Endothelial cell (in vitro differentiated cells): Measurements from ENCODE around the gene IRAK2. TPM values are rescaled to one million over a fixed set of nuclear protein-coding genes. Genes with fewer than 3 reads are reported as not detected.

Experiments used
- DNase-seq: peaks from one replicate; pipeline ENCODE4 v3.0.0; 2021; ENCODE audit warnings: low spot score
- H3K27ac Mint-ChIP-seq: one replicate; pipeline ENCODE4 v1.8.0; 2021; ENCODE audit warnings: mixed read lengths, inconsistent platforms; ENCODE audit not compliant: unreplicated experiment
- H3K27me3 Mint-ChIP-seq: one replicate; pipeline ENCODE4 v1.8.0; 2021; ENCODE audit warnings: mild to moderate bottlenecking, moderate library complexity, mixed read lengths, inconsistent platforms; ENCODE audit not compliant: unreplicated experiment
- H3K36me3 Mint-ChIP-seq: one replicate; pipeline ENCODE4 v1.8.0; 2021; ENCODE audit warnings: mild to moderate bottlenecking, low read depth, mixed read lengths, inconsistent platforms; ENCODE audit not compliant: unreplicated experiment
- H3K4me1 Mint-ChIP-seq: one replicate; pipeline ENCODE4 v1.8.0; 2021; ENCODE audit warnings: mild to moderate bottlenecking, mixed read lengths, inconsistent platforms; ENCODE audit not compliant: unreplicated experiment
- H3K4me3 Mint-ChIP-seq: one replicate; pipeline ENCODE4 v1.8.0; 2021; ENCODE audit warnings: mild to moderate bottlenecking, mixed read lengths, inconsistent platforms; ENCODE audit not compliant: unreplicated experiment
- H3K9me3 Mint-ChIP-seq: one replicate; pipeline ENCODE4 v1.8.0; 2021; ENCODE audit warnings: mixed read lengths, inconsistent platforms; ENCODE audit not compliant: unreplicated experiment
- total RNA-seq: library from RNA; stranded (reverse); fragmentation: NEBNext Ultra II Directional; extraction: Animal tissue kit (Norgen Biotek cat#: 25700); gene quantifications from one replicate; pipeline ENCODE4 v1.2.1, GENCODE V29; 2021; ENCODE audit not compliant: unreplicated experiment
- TF ChIP-seq, protein P1 (sequence below): fragments of 200-600 bp; sonication (generic); IDR thresholded peaks from one replicate; pipeline ENCODE4 v1.5.0; 2021; ENCODE audit warnings: antibody characterized with exemption; ENCODE audit not compliant: unreplicated experiment

IRAK2 gene
- total RNA-seq, 1 donor from 2014 or later, result 1.1 TPM

- TF ChIP-seq, protein P1, sequence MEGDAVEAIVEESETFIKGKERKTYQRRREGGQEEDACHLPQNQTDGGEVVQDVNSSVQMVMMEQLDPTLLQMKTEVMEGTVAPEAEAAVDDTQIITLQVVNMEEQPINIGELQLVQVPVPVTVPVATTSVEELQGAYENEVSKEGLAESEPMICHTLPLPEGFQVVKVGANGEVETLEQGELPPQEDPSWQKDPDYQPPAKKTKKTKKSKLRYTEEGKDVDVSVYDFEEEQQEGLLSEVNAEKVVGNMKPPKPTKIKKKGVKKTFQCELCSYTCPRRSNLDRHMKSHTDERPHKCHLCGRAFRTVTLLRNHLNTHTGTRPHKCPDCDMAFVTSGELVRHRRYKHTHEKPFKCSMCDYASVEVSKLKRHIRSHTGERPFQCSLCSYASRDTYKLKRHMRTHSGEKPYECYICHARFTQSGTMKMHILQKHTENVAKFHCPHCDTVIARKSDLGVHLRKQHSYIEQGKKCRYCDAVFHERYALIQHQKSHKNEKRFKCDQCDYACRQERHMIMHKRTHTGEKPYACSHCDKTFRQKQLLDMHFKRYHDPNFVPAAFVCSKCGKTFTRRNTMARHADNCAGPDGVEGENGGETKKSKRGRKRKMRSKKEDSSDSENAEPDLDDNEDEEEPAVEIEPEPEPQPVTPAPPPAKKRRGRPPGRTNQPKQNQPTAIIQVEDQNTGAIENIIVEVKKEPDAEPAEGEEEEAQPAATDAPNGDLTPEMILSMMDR, result no peak
- Mint-ChIP-seq H3K36me3 (peaks cover 5% of the 10 kb centered on the region), H3K9me3 (no peaks in the 10 kb centered on the region), H3K27ac (no peak overlapping the region), H3K4me3 (no peak overlapping the region), H3K4me1 (peaks cover 19% of the 10 kb centered on the region), H3K27me3 (peaks cover 3% of the 10 kb centered on the region)
- no peak for DNase-seq
Observed at GRCh38 chr3:10188804-10189556, 24.3 kb downstream of the IRAK2 start.

- Mint-ChIP-seq H3K27me3 (peaks cover 3% of the 10 kb centered on the region), H3K27ac (no peak overlapping the region), H3K4me3 (no peak overlapping the region), H3K4me1 (peaks cover 19% of the 10 kb centered on the region), H3K9me3 (no peaks in the 10 kb centered on the region), H3K36me3 (peaks cover 5% of the 10 kb centered on the region)
- TF ChIP-seq, protein P1, result no peak
- no peak for DNase-seq
Observed at GRCh38 chr3:10189557-10190354, 25.0 kb downstream of the IRAK2 start.

- H3K4me1 Mint-ChIP-seq, result peaks cover 14% of the 10 kb centered on the region
- H3K4me3 Mint-ChIP-seq, result peak overlapping the region; percentile 74
- H3K27me3 Mint-ChIP-seq, result peaks cover 6% of the 10 kb centered on the region
- H3K36me3 Mint-ChIP-seq, result peaks cover 5% of the 10 kb centered on the region
- no peak overlapping the region for H3K27ac Mint-ChIP-seq
- peak; percentile 18 for DNase-seq
- H3K9me3 Mint-ChIP-seq, result no peaks in the 10 kb centered on the region
- TF ChIP-seq, protein P1, result peak; percentile 11
Observed at GRCh38 chr3:10192953-10193691, 28.4 kb downstream of the IRAK2 start.

- Mint-ChIP-seq H3K36me3 (peaks cover 5% of the 10 kb centered on the region), H3K4me1 (peaks cover 13% of the 10 kb centered on the region), H3K9me3 (no peaks in the 10 kb centered on the region), H3K4me3 (no peak overlapping the region), H3K27ac (no peak overlapping the region), H3K27me3 (peaks cover 6% of the 10 kb centered on the region)
- no peak for DNase-seq
- TF ChIP-seq, protein P1, result no peak
Observed at GRCh38 chr3:10193692-10194327, 29.1 kb downstream of the IRAK2 start.
